H1 (cell line): ENCODE results near the gene NIPAL3. TPM values are rescaled to one million over a fixed set of nuclear protein-coding genes. Genes with fewer than 3 reads are reported as not detected.

ENCODE experiments used
- KDM4A ChIP-seq: IDR thresholded peaks from one replicate; pipeline ENCODE4 v1.7.1; 2012; ENCODE audit warnings: low read depth, mild to moderate bottlenecking, moderate library complexity, low read length, inconsistent platforms; ENCODE audit not compliant: severe bottlenecking
- RAD21 ChIP-seq, 2 experiments: IDR thresholded peaks in 1 of 2; conservative IDR thresholded peaks in 1 of 2; 2 replicates each; pipeline ENCODE4 v1.6.1; 2011; ENCODE audit warnings: low read depth in 2 of 2, low read length in 2 of 2, improper control_type of control experiment in 1 of 2, inconsistent platforms in 1 of 2, mild to moderate bottlenecking in 1 of 2, moderate library complexity in 1 of 2
- SP1 ChIP-seq: IDR thresholded peaks from 2 replicates; pipeline ENCODE4 v1.6.1; 2011; ENCODE audit warnings: low read depth, low read length
- polyA plus RNA-seq, 7 experiments: library from polyadenylated mRNA; depleted of rRNA in 3 of 7; stranded (reverse) in 5 of 7; unstranded in 2 of 7; fragments of >200 nt in 5 of 7; fragments of 200-250 nt in 2 of 7; gene quantifications; 1 replicate in 5 of 7; 2 replicates in 1 of 7; 4 replicates in 1 of 7; pipeline versions ENCODE4 v1.2.1 to v1.2.3, GENCODE V29; 2011 to 2013; ENCODE audit warnings: missing spikeins in 2 of 7, mixed read lengths in 2 of 7
- total RNA-seq: library from RNA; stranded (reverse); fragmentation: NEBNext Ultra II Directional; extraction: Animal tissue kit (Norgen Biotek cat#: 25700); gene quantifications from 2 replicates; pipeline ENCODE4 v1.2.1, GENCODE V29; 2021

NIPAL3 gene
- total and polyA plus RNA-seq, 2 of the 8 experiments (the other 6 are each of a cell fraction or from before 2014, with no cell fraction given), result 8.8 to 11.0 TPM

DNA sequence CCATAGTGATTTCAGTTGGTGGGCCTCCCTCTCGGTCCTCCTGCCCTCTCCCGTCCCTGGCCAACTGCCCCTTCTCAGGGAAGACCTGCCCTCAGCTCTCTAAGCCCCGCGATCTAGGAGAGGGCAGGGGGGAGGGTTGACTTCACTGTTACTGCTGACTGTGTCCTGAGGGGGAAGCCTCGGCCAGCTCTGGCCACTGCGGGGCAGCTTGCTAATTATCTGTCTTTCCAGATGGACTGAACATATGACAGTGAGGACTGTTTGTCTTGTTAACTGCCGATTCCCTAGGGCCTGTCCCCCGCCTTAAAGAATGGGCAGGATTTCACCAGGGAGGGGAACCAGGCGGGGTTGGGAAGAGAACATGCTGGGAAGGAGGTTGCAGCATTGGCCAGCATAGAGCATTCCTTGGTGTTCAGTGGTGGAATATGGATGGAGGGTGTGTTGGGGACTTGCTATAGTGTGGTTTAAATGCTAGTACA is 22.9 kb downstream of the NIPAL3 start (continued):
- TF ChIP-seq SP1 (no peak), KDM4A (no peak), RAD21 (IDR thresholded peaks at IDR 0.05 in 1 of 2, conservative IDR thresholded peaks at IDR 0.05 in 1 of 2; ENCODE audit: low read depth in 2 of 2, low read length in 2 of 2) (no peak)
